GM12865 (cell line): Measurements from ENCODE around the gene STXBP6.

Experiments
- DNase-seq: peaks from one replicate; pipeline ENCODE4 v3.0.0; 2010; ENCODE audit warnings: low read depth
- H3K4me3 ChIP-seq: 2 replicates; pipeline ENCODE4 v1.5.1; 2011; ENCODE audit warnings: mild to moderate bottlenecking, low read depth, low read length, control low read depth
- CTCF ChIP-seq: IDR thresholded peaks from 2 replicates; pipeline ENCODE4 v1.5.1; 2011; ENCODE audit warnings: low read length, control low read depth, low read depth, inconsistent platforms; ENCODE audit not compliant: insufficient read depth; ENCODE audit errors: missing control alignments

STXBP6 gene

GRCh38 chr14:24846261-24846660, 203.7 kb downstream of the STXBP6 start:
- DNase-seq, result no peak
- TF ChIP-seq CTCF, result no peak
- H3K4me3 ChIP-seq, result no peak overlapping the region

GRCh38 chr14:24845851-24846250, 204.1 kb downstream of the STXBP6 start:
- no peak for TF ChIP-seq CTCF
- no peak overlapping the region for H3K4me3 ChIP-seq
- DNase-seq, result no peak

- TF ChIP-seq CTCF, result no peak
- no peak overlapping the region for H3K4me3 ChIP-seq
- no peak for DNase-seq
Measured at GRCh38 chr14:24844011-24844410, 205.9 kb downstream of the STXBP6 start.

- DNase-seq, result peak; percentile 5
- no peak overlapping the region for H3K4me3 ChIP-seq
- TF ChIP-seq CTCF, result no peak
Measured at GRCh38 chr14:24843494-24843893, 206.5 kb downstream of the STXBP6 start.

- no peak for DNase-seq
- no peak for TF ChIP-seq CTCF
- H3K4me3 ChIP-seq, result no peak overlapping the region
Measured at GRCh38 chr14:24840204-24840893, 209.6 kb downstream of the STXBP6 start.

- no peak for TF ChIP-seq CTCF
- DNase-seq, result no peak
- no peak overlapping the region for H3K4me3 ChIP-seq
Measured at GRCh38 chr14:24839617-24840203, 210.2 kb downstream of the STXBP6 start.
